DOHH2 (cell line): ENCODE measurements around the gene VAV2.

Source experiments
- CTCF ChIP-seq: fragments of 200-600 bp; sonication (generic); IDR thresholded peaks from one replicate; pipeline ENCODE4 v1.5.1; 2014; ENCODE audit warnings: antibody characterized with exemption, mild to moderate bottlenecking, low read depth, low read length; ENCODE audit not compliant: poor library complexity, severe bottlenecking
- EZH2phosphoT487 ChIP-seq: fragments of 200-600 bp; sonication (generic); IDR thresholded peaks from 2 replicates; pipeline ENCODE4 v1.6.1; 2017; ENCODE audit warnings: borderline replicate concordance, mild to moderate bottlenecking, antibody characterized with exemption, low read length, moderate library complexity, mixed read lengths

DNA sequence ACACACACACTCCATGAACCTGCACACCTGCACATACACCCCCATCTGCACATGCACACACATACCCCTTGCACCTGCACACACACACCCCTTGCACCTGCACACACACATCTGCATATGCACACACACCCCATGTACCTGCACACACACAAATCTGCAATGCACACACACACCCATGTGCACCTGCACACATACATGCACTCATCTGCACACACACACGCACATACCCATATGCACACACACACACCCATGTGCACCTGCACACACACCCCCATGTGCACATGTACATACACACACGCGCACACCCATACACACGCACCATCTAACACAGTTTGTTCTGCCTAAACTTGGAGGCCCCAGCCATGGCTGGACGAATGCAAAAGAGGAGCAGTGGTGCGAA lies 138.1 kb downstream of the VAV2 start:
- TF ChIP-seq CTCF (no peak), EZH2phosphoT487 (no peak)
